Progenitor cell of endocrine pancreas (in vitro differentiated cells): ENCODE measurements around the gene KCNJ5. TPM values are rescaled to one million over a fixed set of nuclear protein-coding genes. Genes with fewer than 3 reads are reported as not detected.
"Not testable (repeated sequence)": the region's sequence is repeated elsewhere in the genome, so short reads cannot be mapped to it uniquely, and the experiment has no call there.

Experiments used
- DNase-seq: peaks from one replicate; pipeline ENCODE4 v3.0.0; 2021; ENCODE audit warnings: low spot score; ENCODE audit not compliant: unreplicated experiment
- H3K27ac Mint-ChIP-seq: 2 replicates; pipeline ENCODE4 v1.8.0; 2021; ENCODE audit warnings: mild to moderate bottlenecking, moderate library complexity, mixed read lengths
- H3K27me3 Mint-ChIP-seq: 2 replicates; pipeline ENCODE4 v1.8.0; 2021; ENCODE audit warnings: mixed read lengths
- H3K36me3 Mint-ChIP-seq: 2 replicates; pipeline ENCODE4 v1.8.0; 2022; ENCODE audit warnings: mixed read lengths; ENCODE audit not compliant: insufficient read depth
- H3K4me1 Mint-ChIP-seq: 2 replicates; pipeline ENCODE4 v1.8.0; 2021; ENCODE audit warnings: low read depth, mixed read lengths
- H3K4me3 Mint-ChIP-seq: 2 replicates; pipeline ENCODE4 v1.8.0; 2021; ENCODE audit warnings: low read depth, mild to moderate bottlenecking, moderate library complexity, mixed read lengths
- H3K9me3 Mint-ChIP-seq: 2 replicates; pipeline ENCODE4 v1.8.0; 2021; ENCODE audit warnings: low read depth, mixed read lengths
- CTCF ChIP-seq: fragments of 200-600 bp; sonication (generic); IDR thresholded peaks from one replicate; pipeline ENCODE4 v1.5.0; 2021; ENCODE audit warnings: antibody characterized with exemption, mild to moderate bottlenecking; ENCODE audit not compliant: unreplicated experiment
- total RNA-seq: library from RNA; stranded (reverse); gene quantifications from 2 replicates; pipeline ENCODE4 v1.2.1, GENCODE V29; 2021

The KCNJ5 gene
- total RNA-seq, 1 donor from 2014 or later = 1.1 TPM

- Mint-ChIP-seq H3K4me3 (no peak overlapping the region), H3K36me3 (no peaks in the 10 kb centered on the region), H3K27ac (no peak overlapping the region), H3K27me3 (peaks cover 40% of the 10 kb centered on the region), H3K9me3 (peaks cover 5% of the 10 kb centered on the region), H3K4me1 (no peaks in the 10 kb centered on the region)
- TF ChIP-seq CTCF = no peak
- no peak for DNase-seq
These were observed 28.1 kb downstream of the KCNJ5 start for GRCh38 chr11:128919216-128919615.

- H3K27me3 Mint-ChIP-seq = peaks cover 39% of the 10 kb centered on the region
- not testable (repeated sequence) for H3K27ac Mint-ChIP-seq, DNase-seq, H3K4me1 Mint-ChIP-seq, H3K9me3 Mint-ChIP-seq, H3K36me3 Mint-ChIP-seq, H3K4me3 Mint-ChIP-seq
These were observed 28.5 kb downstream of the KCNJ5 start for GRCh38 chr11:128919635-128920034.

- no peak overlapping the region for H3K4me3 Mint-ChIP-seq
- H3K4me1 Mint-ChIP-seq = no peaks in the 10 kb centered on the region
- H3K27ac Mint-ChIP-seq = no peak overlapping the region
- peaks cover 39% of the 10 kb centered on the region for H3K27me3 Mint-ChIP-seq
- DNase-seq = no peak
- peaks cover 5% of the 10 kb centered on the region for H3K9me3 Mint-ChIP-seq
- no peaks in the 10 kb centered on the region for H3K36me3 Mint-ChIP-seq
- no peak for TF ChIP-seq CTCF
These were observed 29.5 kb downstream of the KCNJ5 start for GRCh38 chr11:128920666-128921065.

- Mint-ChIP-seq H3K27ac (no peak overlapping the region), H3K4me3 (no peak overlapping the region), H3K36me3 (no peaks in the 10 kb centered on the region), H3K27me3 (peaks cover 45% of the 10 kb centered on the region), H3K9me3 (no peaks in the 10 kb centered on the region), H3K4me1 (no peaks in the 10 kb centered on the region)
- DNase-seq = no peak
- TF ChIP-seq CTCF = no peak
These were observed 30.6 kb downstream of the KCNJ5 start for GRCh38 chr11:128921793-128922192.

GRCh38 chr11:128924104-128924503 lies 32.9 kb downstream of the KCNJ5 start:
- Mint-ChIP-seq H3K4me3 (no peak overlapping the region), H3K27ac (no peak overlapping the region), H3K27me3 (peaks cover 62% of the 10 kb centered on the region), H3K9me3 (no peaks in the 10 kb centered on the region), H3K36me3 (no peaks in the 10 kb centered on the region), H3K4me1 (no peaks in the 10 kb centered on the region)
- TF ChIP-seq CTCF = no peak
- DNase-seq = no peak

- H3K27me3 Mint-ChIP-seq = peaks cover 64% of the 10 kb centered on the region
- no peak overlapping the region for H3K4me3 Mint-ChIP-seq
- no peaks in the 10 kb centered on the region for H3K36me3 Mint-ChIP-seq
- H3K27ac Mint-ChIP-seq = no peak overlapping the region
- no peaks in the 10 kb centered on the region for H3K9me3 Mint-ChIP-seq
- no peak for TF ChIP-seq CTCF
- no peaks in the 10 kb centered on the region for H3K4me1 Mint-ChIP-seq
- no peak for DNase-seq
These were observed 33.5 kb downstream of the KCNJ5 start for GRCh38 chr11:128924510-128925249.
